GM21528 (cell line): ENCODE measurements around the gene PDE1C.
"Not testable (repeated sequence)": the region's sequence is repeated elsewhere in the genome, so short reads cannot be mapped to it uniquely, and the experiment has no call there.

Experiments used
- ATAC-seq: cut with Tn5 transposase; IDR thresholded peaks from one replicate; pipeline ENCODE4 v1.9.1; 2021; ENCODE audit warnings: mild to moderate bottlenecking, moderate library complexity; ENCODE audit not compliant: unreplicated experiment, low FRiP score

PDE1C gene

DNA sequence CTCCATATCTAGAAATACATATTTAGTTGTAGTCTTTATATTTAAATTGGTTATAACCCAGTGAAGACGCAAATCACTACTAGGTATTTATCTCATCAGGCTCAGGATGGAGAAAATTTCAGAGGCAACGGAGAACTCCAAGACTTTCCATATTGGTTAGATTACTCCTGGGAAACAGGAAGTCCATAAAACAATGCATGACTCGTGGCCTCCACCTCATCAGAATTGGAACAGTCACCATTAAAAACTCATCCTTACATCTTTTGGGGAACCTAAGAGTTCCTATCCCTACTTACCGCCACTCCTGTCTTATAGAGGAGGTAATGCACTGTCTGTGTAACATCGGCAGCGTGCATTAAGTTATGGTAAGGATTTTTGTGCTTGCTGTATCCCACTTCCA lies 205.6 kb downstream of the PDE1C start:
- no peak for ATAC-seq

DNA sequence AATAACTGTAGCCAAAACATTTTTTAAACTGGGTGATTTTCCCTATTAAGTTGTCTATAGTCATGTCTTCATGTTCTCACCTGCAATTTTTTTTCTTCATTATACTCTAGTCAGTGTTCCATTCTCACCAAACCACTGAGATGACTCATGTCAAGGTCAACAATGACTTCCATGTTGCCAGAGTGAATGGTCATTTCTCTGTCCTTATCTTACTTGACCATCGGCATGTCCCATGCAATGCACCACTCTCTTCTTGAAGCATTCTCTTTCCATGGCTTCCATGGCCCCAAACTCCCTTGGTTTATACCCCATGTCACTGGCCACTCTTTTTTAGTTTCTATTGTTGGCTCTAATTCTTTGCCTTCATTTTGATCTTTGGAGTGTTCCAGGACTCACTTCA lies 209.3 kb downstream of the PDE1C start:
- ATAC-seq = no peak

DNA sequence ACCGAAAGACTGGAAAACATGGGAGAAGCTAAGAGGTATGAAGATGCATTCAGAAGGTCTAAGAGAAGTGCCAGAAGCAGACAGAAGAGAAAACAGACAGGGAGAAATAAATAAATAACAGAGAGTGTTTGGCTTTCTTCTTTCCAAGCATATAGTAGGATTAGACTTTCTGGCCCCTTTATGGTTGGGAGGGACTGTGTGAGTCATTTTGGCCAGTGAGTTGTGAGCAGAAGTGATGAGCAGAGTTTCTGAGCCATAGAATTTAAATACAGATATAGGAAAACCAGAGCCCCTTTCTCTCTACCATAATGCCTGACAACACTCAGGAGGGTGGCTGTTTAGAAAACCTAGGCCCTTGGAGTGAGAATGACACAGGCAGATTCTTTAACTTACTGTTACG lies 212.2 kb downstream of the PDE1C start:
- no peak for ATAC-seq

DNA sequence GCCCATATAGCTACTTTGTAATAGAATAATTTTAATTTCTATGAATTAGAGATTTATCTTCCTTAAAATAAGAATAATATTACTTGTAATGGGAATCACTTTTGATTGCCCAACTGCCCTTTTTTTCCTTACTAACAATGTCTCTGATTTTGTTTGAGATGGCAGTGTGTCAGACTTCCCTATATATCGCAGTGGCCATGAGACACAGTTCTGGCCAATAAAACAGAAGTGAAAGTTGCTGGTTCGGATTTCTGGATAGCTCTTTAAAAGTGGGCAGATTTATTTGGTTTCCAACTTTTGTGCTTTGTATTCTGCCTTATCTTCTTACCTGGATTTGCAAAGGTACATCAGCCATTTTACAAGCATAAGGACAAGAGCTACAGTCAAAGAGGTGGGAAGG lies 213.0 kb downstream of the PDE1C start:
- ATAC-seq = no peak

DNA sequence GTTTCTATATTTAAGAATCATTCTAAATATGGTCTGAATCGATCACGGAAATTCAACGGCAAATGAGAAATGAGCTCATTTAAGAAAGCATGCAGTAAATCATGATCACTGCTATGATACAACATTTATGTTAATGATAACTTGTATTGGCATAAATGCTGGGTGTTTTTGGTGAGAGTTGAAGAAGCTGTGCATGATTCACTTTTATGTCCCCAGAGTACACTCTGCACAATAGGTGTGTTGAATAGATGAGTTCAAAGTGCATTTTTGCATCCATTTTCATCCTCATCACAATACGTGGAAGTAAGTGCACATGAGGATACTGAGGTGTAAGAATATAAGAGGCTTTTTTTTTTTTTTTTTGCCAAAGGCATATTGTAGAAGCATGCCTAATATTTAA lies 213.9 kb downstream of the PDE1C start:
- no peak for ATAC-seq

DNA sequence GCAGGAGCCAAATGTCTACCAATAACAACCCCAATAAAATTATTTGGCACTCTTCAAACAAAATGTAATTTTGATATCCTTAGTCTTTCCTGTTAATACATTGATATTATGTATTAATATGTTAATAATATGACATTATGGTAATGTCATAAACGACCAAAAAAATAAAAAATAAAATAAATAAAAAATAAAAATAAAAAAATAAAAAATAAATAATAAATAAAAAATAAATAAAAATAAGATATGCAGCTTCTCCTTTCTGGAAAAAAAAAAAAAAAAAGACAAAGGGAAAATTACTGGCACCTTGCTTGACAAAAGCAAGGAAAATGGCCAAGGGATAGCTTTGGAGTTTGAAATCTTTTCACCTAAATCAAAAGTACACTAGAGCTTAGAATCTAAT lies 214.7 kb downstream of the PDE1C start:
- no peak for ATAC-seq

DNA sequence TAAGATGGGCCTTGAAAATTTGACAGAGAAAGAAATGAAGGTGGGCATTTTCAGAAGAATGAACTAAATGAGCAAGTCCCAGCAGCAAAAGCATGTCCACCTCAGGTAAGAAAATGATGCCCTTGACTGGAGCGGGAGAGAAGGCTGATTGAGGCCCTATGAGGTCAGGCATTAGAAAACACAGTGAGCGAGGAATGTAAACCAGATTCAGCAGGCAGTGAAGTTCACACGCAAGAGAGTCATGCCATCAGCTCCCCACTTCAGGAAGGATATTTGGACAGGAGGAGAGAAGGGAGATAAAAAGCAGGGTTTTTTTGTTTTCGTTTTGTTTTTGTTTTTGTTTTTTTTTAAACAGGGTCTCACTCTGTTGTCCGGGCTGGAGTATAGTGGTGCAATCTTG lies 216.8 kb downstream of the PDE1C start:
- ATAC-seq = no peak

DNA sequence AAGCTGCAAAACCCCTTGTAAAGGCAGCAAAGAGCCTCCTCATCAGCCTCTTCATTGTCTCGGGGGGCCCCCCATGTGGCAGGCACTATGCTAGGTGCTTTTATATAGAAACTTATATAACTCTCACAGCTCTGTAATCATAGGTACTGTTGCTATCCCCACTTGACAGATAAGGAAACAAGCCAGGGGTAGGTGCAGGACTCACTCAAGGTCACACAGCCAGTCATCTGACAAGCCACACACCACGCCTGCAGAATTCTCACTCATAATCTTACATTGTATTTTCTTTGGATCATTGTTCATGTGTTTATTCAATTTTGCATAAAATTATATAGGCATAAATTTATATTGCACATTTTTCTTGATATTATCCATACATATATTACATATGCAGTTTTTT lies 217.7 kb downstream of the PDE1C start:
- no peak for ATAC-seq

DNA sequence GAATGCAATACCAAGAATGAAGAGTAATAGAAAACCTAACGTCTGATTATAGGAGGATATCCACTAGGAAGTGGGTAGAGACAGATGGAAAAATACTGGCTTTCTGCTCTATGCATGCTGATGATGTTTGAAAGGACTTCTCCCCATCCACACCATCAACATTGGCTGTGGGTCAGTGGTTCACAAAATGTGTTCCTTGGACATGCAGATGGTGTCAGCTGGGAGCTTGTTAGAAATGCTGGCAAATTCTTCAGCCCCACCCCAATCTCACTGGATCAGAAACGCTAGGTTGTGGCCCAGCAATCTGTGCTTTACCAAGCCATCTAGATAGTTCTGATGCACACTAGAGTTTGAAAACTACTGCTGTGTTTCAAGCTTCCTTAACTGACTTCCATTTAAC lies 219.1 kb downstream of the PDE1C start:
- no peak for ATAC-seq

DNA sequence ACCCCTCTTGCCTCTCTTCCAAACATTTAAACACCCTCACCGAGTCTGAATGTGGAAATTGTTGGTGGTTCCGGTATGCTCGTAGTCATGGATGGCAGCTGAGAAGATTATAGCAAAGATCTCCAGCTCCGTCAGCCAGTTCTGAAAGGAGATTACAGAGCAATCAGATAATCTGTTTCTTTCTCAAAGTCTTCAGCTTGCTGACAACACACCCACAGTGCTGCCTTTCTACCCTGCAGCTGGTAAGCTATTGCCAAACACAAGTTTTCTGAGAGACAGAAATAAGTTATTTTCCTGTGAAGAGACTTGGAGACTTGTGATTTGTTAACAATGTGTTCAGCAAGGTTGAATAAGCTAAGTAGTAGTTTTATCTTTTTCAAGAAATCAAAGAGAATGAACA lies 219.6 kb downstream of the PDE1C start:
- ATAC-seq = no peak

DNA sequence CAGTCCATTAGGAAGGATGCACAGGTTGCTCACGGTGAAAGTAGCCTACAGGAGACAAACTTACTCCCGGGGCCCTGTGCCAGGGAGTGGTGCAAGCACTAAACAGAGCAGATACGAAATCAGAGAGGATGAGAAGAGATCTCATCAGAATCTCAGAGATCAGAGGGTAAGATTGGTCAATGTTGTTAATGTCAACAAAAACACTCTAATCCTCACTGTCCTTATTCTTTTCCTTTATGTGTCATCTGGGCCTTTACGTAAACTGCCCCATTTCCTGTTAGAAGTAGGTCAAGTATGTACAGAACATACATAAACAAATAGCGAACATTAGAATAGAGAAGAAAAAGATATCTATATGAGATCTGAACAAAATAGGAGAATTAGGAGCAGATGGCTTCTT lies 220.1 kb downstream of the PDE1C start:
- no peak for ATAC-seq

DNA sequence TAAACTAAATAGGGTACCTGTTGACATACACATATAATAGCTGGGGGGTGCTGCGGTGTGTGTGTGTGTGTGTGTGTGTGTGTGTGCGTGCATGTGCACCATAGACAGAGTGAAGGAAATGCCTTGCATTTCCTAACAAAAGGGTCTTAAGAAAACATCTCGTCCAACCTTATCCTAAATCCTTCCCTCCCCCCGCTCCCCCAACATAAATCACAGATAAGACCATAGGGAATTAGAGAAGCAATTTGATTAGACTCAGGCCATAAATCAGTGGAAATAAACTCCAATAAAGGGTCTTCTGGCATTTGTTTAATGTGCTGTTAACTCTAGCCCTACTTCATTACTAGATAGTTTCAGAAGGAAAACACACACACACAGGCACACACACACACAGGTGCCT lies 234.7 kb downstream of the PDE1C start:
- ATAC-seq = no peak

DNA sequence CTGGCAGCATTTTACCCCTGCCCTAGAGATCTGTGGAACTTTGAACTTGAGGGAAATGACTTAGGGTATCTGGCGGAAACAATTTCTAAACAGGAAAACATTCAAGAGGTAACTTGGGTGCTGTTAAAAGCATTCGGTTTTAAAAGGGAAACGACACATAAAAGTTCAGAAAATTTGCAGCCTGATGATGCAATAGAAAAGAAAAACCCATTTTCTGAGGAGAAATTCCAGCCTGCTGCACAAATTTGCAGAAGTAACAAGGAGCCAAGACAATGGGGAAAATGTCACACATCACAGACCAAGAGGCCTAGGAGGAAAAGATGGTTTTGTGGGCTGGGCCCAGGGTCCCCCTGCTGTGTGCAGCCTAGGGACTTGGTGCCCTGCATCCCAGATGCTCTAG lies 236.6 kb downstream of the PDE1C start:
- not testable (repeated sequence) for ATAC-seq

DNA sequence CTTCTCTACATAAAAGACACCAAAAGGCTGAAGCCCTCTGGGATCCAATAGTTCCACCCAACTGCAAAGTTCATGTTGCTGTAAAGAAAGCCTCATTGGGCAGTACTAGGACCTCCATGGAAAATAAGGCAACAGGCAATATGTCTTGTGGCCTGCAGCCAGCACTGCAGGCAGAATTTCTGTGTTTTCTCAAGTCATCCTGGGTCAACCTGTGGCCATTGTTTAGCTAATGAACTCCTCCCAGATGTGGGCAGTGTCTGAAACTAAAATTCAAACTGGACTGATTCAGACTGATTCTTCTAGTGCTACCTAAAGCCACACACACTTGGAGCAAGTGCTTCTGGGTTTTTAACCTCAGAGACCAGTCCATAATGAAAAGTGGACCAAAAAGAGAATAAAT lies 241.7 kb downstream of the PDE1C start:
- no peak for ATAC-seq

DNA sequence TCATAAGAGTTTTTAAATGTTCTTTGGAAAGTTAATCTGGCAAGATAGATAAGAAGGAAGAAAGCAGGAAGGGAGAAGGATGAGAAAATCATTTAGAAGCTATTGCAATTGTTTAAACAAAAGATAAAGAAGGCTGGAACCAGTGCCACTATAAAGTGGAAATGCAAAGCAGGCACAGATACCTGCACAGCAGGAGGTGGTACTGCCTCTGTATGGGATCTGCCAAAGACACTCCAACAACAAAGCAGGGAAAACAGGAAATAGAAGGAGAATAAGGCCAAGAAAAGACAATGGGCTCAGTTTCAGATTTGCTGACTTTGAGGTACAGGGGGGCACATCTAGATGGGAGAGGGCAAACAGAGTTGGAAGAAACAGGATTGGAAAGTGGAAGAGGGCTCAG lies 244.6 kb downstream of the PDE1C start:
- no peak for ATAC-seq

DNA sequence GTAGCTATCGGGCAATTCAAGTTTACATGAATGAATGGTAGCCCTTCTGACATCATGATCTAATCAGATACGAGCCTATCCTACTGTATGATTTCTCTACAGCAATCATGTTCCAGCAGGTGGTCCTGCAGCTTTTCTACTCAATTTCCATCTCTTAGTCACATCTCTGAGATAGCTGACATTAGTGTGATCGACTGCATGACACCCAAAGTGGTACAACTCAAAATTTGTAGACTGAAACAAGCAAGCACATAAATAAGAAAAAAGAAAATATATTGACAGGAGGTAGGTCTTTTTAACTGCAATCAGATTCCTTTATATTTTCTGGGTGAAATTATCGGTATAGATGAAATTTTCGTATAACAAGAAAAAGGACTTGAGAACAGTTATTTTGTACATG lies 251.2 kb downstream of the PDE1C start:
- no peak for ATAC-seq

DNA sequence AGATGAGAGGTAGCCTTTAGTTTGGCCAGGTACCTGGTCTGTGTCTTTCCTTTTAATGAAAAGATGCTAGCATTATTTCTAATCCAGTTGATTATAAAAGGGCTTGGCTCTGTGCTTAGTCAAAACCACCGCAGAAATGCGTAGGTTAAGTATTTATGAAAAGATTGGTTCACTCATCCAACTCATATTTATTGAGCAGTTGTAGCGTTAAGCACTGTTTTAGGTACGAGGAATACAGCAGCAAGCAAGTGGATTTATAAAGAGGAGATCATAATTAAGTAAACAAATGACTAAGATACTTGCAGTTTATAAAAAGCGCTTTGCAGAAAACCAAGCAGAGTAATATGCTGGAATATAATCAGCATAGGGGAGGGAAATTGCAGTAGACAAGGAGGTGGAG lies 253.4 kb downstream of the PDE1C start:
- ATAC-seq = no peak

DNA sequence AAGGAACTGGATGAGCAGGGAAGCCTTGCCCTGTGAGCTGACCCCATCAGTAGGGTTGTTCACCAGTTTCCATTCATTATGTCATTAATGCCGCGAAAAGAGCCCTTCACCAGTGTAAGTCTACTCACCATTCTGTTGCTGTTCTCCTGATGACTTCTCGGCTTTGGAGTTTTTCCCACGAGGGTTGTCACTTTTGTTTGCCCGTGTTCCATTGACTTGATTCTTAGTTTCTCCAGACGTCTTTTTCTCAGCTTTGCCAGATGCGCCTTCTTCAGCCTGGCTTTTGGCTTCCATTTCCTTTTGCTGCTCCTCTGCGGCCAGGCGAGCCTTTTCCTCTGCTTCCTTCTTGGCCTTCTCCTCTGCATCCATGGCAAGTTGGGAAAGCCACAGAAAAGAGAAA lies 254.4 kb downstream of the PDE1C start:
- ATAC-seq = no peak

DNA sequence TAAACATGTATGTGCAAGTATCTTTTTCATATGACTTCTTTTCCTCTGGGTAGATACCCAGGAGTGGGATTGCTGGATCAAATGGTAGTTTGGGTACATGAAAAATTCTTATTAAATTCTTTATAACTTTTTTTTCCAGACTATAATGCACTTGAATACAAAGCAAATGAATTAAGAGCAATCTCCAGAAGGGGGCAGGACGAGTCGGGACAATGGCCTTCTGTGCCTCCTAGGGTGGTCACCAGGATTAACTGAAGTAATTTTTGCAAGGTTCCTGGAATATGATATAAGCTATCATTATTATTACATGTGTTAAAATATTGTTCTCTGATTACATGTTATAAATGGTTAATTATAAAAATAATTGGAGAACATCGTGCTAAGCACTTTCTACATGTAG lies 256.0 kb downstream of the PDE1C start:
- ATAC-seq = no peak

DNA sequence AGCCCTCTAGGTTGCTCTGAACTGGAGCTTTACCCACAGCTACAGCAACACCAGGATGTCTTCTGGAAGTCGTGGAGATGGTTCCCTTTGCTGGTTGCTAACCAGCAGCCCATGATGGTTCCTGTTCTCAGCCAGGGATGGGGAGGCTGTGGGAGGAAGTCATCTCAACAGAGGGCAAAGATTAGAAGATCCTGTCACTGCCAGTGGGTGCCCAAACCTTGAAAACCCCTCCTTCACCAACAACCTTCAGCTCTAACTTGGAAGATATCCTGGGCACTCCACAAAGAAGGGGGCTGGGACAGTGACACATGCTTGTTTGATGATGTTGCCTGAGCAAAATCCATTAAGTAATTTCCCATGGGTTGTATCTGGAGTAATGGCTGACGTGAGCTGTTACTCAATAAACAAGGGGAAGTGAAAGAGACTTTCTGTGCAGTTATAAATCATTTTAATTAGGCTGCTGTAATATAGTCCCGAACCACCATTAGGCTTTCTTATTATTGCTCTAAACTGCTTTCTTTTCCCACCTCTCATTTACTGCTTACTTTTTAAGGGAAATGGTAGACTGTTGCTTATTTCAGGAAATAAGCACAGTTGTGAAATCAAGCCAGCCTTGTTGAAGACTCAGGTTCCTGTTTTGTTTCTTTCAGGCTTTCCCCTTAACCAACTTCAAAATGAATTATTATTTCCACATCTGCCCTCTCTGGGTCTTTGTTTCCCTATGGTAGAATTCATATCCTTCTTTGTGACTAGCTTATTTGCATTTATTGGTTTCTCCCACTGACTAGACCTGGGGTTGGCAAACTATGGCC lies 258.4 kb downstream of the PDE1C start:
- ATAC-seq = peak; percentile 88

DNA sequence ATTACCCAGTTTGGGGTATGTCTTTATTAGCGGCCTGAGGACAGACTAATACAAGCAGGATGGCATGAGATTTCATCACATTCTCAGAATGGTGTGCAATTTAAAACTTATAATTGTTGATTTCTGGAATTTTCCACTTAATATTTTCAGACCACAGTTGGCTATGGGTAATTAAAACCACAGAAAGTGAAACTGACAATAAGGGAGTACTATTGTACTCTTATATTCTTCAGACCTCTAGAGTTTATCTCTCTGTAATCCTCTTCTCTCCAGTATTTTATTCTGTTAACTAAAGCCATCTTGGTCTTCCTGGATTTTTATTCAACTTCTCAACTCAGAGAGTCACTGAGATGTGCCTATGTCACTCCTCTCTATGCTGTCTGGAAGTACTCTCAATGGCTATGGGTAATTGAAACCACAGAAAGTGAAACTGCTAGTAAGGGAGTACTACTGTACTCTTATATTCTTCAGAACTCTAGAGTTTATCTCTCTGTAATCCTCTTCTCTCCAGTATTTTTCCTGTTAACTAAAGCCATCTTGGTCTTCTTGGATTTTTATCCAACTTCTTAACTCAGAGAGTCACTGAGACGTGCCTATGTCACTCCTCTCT lies 264.9 kb downstream of the PDE1C start:
- ATAC-seq = no peak

DNA sequence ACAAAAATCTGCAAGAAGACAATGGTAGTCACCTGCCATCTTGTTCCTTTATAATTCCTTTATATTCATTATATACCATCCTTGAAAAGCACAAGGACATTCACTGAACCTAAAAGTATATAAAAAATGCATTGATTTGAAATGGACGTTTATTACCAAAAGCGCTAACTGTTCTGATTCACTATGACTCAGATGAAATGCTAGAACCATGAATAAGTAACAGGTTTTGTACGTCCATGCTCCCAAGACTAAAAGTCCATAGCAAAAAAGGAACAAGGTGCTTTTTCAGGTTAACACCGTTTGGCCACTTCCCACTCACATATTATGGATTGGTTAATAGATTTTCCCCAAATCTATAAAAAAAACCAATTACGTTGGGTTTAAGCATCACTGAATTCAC lies 273.8 kb downstream of the PDE1C start:
- no peak for ATAC-seq
